Limb (tissue), 2 donors: ENCODE measurements around the gene HEATR3.
"Not testable (repeated sequence)": the region's sequence is repeated elsewhere in the genome, so short reads cannot be mapped to it uniquely, and the experiment has no call there.

Experiments
- DNase-seq, 2 donors: peaks; one replicate each; pipeline ENCODE4 v3.0.0-alpha.2; 2016; ENCODE audit errors: extremely low spot score in 2 of 2

The HEATR3 gene

DNA sequence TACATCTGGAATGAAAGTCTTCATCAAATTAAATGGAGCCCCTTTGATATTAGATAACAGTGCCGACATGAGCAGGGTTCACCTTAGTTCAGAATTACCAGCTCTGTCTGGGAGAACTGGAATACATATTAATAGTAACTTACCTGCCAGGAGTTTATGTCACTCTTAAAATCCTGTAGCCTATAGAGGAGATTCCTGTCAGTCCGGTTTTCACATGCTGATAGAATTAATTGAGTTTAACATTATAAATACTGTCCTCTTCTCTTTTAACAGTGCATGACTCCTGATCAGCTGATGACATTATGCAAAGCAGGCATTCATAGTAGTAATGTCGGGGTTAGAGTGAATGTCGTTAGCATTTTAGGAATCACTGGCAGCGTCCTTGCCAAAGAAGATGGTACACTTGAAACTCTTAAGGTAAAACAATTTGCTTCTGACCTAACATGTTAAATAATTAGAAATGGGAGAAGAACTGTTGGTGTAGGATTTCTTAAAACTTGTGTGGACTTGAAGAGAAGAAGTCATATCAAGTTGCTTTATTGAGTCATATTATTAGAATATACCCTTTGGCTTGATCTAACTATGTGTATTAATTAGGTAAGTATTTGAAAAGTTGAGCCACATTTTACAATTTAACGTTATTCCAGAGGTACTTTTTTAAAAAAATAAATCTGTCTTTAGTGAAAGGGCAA, 34.3 kb downstream of the HEATR3 start:
- no peak for DNase-seq

GRCh38 chr16:50102051-50102746, 36.4 kb downstream of the HEATR3 start:
- no peak for DNase-seq

GRCh38 chr16:50103764-50104163, 38.0 kb downstream of the HEATR3 start:
- no peak for DNase-seq

GRCh38 chr16:50114357-50115129, 48.8 kb downstream of the HEATR3 start:
- no peak for DNase-seq

GRCh38 chr16:50120711-50121110, 54.9 kb downstream of the HEATR3 start:
- no peak for DNase-seq

DNA sequence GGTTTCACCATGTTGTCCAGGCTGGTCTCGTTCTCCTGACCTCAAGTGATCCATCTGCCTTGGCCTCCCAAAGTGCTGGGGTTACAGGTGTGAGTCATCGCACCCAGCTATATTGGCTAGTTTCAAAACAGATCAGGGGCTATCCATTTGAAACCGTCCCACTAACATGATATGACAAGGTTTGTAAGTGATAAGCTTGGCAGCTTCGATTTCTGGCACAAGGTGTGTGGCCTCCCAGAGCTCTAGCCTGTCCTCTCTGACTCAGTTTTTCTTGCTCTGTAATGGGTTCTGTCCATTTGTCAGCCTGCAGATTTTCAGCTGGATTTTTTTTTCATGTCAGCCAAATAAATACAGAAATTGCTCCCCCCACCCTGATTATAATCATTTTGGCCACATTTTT, 55.5 kb downstream of the HEATR3 start:
- no peak for DNase-seq

DNA sequence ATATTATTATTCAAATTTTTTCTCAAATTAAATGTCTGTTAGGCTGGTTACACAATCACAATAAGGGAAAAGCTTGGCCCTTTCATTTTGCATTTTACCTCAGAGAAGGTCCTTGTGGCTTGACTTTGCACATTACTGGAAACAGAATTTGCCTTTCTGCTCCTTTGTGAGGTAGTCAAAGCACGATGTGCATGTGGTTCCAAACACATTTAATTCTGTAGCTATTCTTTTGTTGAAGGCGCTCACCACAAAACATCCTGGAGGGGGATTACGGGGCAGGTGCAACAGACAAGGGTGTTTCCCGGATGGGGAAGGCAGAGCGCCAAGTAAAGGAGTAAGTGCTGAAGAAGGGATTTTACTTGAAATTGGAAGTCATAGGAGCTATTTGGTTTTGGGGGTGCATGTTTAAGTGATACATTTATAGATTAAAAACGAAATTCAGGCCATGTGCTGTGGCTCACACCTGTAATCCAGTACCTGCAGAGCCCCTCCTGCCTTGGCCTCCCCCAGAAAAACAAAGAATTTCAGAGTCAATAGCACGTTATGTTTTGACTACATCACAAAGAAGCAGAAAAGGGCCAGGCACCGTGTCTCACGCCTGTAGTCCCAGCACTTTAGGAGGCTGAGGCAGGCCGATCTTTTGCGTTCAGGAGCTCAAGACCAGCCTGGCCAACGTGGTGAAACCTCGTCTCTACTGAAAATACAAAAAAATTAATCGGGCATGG, 56.1 kb downstream of the HEATR3 start:
- DNase-seq = no peak

GRCh38 chr16:50123417-50123816, 57.6 kb downstream of the HEATR3 start:
- DNase-seq = no peak

DNA sequence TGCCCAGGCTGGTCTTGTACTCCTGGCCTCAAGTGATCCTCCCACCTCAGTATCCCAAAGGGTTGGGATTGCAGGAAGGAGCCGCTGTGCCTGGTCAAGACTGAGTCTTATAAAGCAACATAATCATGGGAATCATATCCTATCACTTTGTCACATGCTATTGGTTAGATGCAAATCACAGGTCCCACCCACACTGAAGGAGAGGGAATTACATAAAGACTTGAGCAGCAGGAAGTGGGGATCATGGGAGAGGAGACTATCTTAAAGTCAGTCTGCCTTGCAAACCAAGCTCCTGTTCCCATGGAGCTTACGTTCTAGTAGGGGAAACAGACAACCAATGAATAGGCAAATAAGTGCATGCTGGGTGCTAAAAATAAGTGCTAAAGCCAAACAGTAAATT, 59.0 kb downstream of the HEATR3 start:
- DNase-seq = no peak

DNA sequence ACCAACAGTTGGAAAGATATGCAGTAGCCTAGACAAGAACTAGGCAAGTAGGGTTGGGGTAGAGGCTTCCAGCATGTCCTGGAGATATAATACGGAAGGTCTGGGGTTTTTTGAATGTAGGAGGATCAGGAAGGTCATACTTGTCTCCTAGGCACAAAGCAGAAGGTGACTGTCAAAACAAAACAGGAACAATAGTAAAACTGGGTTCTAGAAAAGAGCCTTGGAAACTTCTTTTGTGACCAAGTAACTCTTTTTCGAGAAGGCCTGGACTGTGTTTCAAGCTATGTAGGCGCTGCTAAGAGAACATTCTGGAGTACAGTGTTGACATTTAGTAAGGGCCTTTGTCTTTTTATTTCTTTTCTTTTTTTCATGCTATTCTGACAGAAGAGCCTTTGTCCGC, 60.4 kb downstream of the HEATR3 start:
- DNase-seq = no peak

- not testable (repeated sequence) for DNase-seq
Observed at GRCh38 chr16:50132571-50132970, 66.8 kb downstream of the HEATR3 start.

DNA sequence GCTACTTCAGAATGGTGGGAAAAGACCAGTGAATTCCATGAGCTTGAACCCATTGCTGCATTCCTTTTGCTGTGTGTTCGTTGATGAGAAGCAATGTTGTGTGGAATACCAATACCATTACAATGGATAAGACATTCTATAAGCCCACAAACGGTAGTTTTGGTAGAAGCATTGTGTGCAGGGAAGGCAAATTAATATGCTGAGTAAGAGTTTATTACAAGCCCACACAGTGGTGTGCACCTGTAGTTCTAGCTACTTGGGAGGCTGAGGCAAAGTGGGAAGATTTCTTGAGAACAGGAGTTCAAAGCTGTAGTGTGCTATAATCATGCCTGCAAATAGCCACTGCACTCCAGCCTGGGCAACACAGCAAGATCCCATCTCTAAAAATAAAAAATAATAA, 67.4 kb downstream of the HEATR3 start:
- DNase-seq = no peak

DNA sequence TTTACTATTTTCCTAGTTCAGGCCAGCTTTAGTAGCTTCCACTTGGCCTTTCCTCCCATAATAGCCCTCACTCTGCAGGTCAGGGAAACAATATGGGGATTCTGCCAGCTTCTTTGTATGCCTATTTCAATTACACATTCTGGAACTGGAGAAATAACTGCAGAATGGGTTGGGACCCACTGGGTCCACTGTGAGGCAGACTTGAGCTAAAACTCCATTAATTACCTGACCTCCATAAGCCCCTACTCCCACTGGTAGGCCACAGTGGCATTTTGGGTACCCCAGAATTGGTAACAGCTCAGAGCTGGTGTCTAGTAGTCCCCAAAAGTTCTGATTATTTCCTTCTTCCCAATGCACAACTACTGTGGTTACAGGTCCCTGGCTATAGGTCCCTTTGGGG, 70.6 kb downstream of the HEATR3 start:
- no peak for DNase-seq

GRCh38 chr16:50137268-50137667, 71.5 kb downstream of the HEATR3 start:
- DNase-seq = no peak

- no peak for DNase-seq
Observed at GRCh38 chr16:50139580-50139979, 73.8 kb downstream of the HEATR3 start.

DNA sequence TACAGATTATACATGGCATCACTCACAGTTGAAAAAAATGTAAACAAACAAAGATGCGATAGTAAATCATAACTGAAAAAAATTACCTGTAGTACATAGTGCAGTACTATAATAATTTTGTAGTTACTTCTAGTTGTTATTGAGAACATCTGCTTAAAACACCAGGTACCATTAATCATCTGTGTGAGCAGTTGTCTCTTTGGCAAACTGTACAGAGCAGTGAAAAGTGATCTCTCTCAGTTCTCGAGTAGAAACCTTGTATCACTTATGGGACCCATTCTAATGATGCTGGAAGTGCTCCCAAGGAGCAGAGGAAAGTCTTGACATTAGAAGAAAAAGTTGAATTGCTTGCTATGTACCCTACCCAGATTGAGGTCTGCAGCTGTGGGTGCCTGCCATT, 78.4 kb downstream of the HEATR3 start:
- DNase-seq = no peak

DNA sequence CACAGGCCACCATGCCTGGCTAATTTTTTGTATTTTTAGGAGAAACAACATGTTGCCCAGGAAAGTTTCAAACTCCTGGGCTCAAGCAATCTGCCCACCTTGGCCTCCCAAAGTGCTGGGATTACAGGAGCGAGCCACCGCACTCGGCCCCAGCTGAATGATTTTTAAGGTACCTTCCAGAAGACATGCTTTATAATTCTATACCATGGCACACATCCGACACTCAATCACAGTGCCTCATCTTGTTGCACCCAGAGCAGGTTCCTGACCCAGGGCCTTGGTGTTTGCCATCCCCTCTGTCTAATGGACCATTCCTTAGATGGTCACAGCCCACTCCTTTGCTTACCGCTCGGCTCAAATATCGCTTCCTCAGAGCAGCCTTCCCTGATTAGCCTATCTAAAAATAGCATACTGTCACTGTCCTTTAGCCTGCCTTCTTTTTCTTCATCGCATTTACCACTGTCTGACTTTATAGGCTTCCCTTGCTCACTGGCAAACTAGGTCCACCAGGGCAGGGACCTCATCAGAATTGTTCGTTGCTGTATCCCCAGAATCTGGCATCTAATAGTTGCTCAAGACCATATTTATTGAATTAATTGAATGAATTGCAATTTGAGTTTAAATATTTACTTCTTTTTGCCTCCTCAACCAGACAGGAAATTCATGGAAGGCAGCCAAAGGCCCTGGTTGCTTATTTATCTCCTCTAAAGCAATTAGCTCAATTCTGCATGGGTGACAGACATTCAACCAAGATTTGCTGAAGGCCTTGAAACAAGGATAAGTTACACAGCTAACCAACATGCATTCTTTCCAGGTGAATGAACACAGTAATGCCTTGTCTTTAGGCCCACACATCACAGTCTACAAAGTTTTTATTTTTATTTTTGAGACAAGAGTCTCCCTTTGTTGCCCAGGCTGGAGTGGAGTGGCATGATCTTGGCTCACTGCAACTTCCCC, 81.0 kb downstream of the HEATR3 start:
- DNase-seq = no peak

DNA sequence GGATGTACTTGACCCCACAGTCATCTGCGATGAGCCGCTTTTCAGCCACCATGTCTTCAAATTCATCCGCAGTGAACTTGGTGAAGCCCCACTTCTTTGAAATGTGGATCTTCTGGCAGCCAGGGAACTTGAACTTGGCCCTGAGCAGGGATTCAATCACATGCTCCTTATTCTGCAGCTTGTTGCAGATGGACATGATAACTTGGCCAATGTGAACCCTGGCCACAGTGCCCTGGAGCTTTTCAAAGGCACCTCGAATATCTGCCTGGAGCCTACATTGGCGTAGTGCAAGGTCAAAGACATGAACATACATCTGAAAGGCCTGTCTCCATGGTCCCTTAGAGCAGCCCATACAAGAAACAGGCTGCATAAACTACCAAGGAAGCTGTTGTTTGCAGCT, 85.6 kb downstream of the HEATR3 start:
- DNase-seq = no peak

GRCh38 chr16:50151756-50152155, 86.0 kb downstream of the HEATR3 start:
- DNase-seq = no peak

- no peak for DNase-seq
Observed at GRCh38 chr16:50152351-50152806, 86.6 kb downstream of the HEATR3 start.
